AG08395 (cell line): Measurements from ENCODE around the gene PLAU.
"Not testable (repeated sequence)": the region's sequence is repeated elsewhere in the genome, so short reads cannot be mapped to it uniquely, and the experiment has no call there.

ENCODE experiments used
- DNase-seq: peaks from one replicate; pipeline ENCODE4 v3.0.0; 2012; ENCODE audit warnings: mixed read lengths, low spot score

PLAU gene

DNA sequence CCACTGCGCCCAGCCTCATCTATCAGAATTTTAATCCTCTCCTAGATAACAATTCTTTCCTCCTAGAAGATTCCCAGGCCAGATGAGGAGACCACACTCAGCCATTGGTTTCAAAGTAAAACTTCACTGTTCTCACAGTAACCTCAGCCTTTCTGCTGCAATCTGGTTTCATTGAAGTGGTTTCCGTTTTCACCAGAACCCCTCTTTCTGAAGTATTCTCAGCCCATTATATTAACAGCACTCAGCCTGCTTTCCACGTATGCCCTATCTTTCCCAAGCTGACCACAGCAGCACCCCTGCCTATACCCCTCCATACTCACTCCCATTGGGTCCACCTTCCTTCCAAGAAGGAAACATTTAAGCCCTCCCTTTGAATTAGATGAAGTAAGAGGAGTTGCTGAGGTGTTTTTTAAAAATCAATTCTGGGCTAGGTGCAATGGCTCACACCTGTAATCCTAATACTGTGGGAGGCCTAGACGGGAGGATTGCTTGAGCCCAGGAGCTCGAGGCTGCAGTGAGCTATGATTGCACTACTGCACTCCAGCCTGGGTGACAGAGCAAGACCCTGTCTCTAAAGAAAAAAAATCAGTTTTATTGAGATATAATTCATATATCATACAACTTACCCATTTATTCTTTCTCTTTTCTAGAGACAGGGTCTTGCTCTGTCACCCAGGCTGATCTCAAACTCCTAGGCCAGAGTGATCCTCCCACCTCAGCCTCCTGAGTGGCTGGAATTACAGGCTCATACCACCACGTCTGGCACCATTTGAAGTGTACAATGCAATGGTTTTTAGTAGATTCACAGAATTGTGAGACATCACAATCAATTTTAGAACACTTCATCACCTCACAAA, 11.3 kb downstream of the PLAU start:
- no peak for DNase-seq

DNA sequence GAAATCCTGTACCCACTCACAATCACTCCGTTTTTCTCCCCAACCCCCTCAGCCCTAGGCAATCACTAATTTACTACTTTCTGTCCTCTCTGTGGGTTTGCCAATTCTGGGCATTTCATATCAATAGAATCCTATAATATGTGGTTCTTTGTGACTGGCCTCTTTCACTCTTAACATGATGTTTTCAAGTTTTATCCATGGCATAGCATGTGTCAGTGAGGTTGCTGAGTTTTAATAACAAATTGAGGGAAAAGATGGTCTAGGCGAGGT, 11.9 kb downstream of the PLAU start:
- no peak for DNase-seq

- no peak for DNase-seq
Observed at GRCh38 chr10:73923935-73924598, 13.1 kb downstream of the PLAU start.

- DNase-seq, result no peak
Observed at GRCh38 chr10:73924935-73925334, 14.0 kb downstream of the PLAU start.

DNA sequence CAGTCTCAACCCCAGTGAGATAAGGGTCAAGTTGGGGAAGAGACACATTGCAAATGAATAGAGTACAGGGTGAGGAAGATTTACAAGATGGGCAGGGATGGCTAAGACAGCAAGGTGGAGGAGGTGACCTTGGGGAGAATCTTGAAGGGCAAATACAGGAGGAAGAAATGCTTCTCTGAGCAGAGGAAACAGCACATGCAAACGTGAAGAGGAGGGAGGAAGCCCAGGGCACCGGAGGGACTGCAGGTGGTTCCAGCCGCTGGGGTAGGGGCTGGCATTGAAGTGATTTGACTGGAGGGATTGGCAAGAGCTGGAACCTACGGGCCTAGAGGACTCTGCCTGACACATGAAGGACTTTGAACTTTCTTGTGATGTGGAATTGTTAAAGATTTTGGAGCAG, 14.6 kb downstream of the PLAU start:
- no peak for DNase-seq

GRCh38 chr10:73926152-73926764, 15.3 kb downstream of the PLAU start:
- no peak for DNase-seq

GRCh38 chr10:73930630-73931327, 19.8 kb downstream of the PLAU start:
- DNase-seq, result not testable (repeated sequence)

DNA sequence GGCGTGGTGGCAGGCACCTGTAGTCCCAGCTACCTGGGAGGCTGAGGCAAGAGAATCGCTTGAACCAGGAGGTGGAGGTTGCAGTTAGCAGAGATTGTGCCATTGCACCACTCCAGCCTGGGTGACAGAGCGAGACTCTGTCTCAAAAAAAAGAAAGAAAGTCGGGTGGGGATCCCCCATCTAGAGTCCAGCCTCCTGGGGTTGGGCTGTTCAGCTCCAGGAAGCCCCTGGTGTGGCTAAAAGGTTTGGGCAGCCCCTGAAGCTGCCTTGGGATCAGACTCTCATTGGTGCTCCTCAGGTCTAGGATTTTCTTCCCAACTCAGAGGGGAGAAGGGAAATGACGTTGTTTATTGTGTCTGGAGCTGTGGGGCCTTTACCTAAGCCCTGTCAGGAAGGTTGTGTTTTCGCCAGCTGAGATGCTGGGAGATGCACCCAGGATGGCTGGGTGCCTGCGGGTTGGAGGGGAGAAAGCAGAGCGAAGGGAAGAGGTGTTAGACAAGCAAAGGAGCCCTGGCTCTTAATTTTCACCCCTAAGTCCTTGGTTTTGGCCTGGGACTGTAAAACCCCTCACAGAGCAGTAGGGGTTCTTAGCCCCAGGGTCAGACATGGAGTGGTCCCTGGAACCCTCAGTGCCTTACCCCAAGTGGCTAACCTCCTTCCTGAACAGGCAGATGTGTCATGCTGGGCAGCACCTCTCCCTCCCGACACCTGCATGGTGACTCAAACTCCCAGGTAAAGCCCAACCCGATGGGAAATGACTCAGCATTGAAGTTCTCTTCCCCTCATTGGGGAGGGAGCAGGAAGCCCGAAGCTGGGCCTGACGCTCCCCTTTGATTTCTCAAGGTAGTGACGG, 21.1 kb downstream of the PLAU start:
- no peak for DNase-seq

- no peak for DNase-seq
Observed at GRCh38 chr10:73932620-73933112, 21.7 kb downstream of the PLAU start.

DNA sequence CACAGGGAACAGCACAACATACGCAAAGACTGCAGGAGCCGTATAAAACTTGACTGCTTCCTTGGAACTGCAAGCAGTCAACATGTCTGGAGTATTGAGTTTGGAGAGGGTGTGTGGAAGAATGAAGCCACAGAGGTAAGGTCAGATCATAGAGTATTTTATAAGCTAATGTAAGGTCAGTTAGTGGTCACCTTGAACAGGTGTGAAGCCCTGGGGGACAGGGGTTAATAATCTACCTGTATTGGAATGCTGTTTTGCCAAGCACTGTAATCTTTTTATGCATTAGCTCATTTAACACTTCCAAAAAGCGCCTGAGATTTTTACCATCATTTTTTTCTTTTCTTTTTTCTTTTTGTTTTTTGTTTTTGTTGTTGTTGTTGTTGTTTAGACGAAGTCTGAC, 23.1 kb downstream of the PLAU start:
- no peak for DNase-seq

GRCh38 chr10:73935895-73936294, 25.0 kb downstream of the PLAU start:
- DNase-seq, result no peak

DNA sequence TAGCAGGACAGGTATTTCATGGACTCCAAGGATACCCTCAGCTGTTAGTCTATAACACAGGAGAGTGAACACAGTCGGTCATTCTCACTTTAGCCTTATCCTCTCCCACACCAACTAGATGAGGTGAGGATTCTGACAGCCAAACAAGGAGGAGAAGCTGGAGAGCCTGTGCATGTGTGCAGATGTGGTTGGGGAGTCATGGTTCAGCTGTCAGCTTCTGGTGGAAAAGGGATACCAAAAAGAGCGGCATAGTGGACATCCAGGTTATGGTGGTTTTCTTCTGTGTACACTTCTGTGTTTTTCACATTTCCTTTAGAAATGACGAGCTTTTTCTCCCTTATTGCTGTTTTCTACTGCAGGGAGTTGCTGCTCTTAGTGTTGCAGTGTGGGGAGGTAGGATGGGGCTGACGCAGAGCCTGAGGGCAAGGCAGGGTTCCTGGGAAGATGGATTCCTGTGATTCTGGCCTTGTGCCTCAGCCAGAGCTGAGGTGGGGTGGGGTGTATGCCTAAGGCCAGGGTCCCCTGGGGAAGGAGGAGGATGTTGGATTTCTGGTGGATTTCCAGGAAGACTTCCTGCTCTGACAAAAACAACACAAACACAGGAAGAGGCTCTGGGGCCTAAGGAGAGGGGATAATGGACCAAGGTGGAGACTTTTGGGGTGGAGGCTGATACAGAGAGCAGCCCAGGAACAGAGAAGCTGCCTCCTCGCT, 26.6 kb downstream of the PLAU start:
- no peak for DNase-seq

DNA sequence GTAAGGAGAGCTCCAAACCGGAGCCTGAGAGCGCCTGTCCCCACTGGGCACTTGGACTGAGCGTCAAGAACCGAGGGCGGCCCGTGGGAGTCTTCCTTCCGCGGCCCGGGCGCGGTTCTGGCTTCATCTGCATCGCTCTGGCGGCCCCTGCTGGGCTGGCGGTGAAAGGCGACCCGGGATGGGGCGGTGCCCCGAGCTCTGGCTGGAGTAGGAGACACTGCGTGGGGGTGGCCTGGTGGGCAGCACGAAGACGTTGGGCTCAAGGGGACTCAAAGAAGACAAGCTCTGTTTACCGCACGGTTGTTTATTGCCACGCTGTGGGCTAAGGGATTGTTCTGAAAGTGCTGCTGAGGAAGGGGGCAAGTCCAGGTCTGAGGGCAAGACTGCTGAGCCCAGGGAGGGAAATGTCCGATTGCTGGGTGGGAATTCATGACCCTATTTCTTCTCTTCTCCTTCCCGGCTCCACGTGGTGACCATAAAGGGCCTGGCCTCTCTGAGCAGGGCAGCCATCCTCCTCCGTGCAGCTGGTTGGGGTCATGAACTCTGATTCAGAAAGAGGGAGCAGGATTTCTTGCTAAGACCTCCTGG, 29.8 kb downstream of the PLAU start:
- DNase-seq, result peak; percentile 86

DNA sequence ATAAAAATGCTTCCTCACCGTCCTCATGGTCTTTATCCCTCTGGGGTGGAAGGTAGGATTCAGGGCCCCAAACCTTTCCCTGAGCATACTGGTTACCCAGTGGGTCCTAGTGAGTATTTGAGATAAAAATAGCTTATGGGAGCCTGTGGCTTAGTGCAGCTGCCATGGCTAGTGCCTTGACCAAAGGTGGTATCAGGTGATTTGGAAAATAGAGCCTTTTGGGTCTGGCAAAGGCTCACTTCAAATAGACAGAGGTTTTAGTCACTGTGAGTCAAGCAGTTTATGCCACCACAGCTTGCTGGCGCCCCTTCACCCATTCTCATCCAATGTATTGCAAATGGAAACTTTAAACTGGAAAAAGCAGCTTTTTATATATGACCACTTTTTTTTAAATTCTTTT, 30.4 kb downstream of the PLAU start:
- DNase-seq, result no peak

DNA sequence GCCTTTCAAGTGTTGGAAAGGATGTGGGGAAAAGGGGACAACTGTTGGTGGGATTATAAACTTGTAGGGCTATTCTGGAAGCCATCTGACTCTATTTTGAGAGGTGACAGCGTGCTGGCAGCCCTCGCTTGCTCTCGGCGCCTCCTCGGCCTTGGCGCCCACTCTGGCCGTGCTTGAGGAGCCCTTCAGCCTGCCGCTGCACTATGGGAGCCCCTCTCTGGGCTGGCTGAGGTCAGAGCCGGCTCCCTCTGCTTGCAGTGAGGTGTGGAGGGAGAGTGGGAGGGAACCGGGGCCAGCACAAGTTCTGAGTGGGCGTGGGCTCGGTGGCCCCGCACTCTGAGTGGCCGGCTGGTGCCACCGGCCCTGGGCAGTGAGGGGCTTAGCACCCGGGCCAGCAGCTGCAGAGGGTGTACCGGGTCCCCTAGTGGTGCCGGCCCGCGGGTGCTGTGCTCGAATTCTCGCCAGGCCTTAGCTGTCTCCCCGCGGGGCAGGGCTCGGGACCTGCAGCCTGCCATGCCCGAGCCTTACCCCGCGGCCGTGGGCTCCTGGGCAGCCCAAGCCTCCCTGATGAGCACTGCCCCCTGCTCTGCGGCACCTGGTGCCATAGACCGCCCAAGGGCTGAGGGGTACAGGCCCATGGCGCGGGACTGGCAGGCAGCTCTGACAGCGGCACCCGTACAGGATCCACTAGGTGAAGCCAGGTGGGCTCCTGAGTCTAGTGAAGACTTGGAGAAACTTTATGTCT, 33.6 kb downstream of the PLAU start:
- no peak for DNase-seq

- DNase-seq, result no peak
Observed at GRCh38 chr10:73946253-73947145, 35.6 kb downstream of the PLAU start.

GRCh38 chr10:73948947-73949633, 38.2 kb downstream of the PLAU start:
- no peak for DNase-seq
